Mucosa of stomach (tissue), 1 donor: ENCODE data around the gene RMDN2.
"Not testable (repeated sequence)": the region's sequence is repeated elsewhere in the genome, so short reads cannot be mapped to it uniquely, and the experiment has no call there.

ENCODE experiments used
- H3K27me3 ChIP-seq: one replicate; pipeline ENCODE4 v1.7.0; 2013; ENCODE audit warnings: mild to moderate bottlenecking, low read length; ENCODE audit not compliant: control insufficient read depth, insufficient read depth
- H3K36me3 ChIP-seq: one replicate; pipeline ENCODE4 v1.7.0; 2013; ENCODE audit warnings: low read length; ENCODE audit not compliant: control insufficient read depth, insufficient read depth
- H3K4me1 ChIP-seq: one replicate; pipeline ENCODE4 v1.7.0; 2013; ENCODE audit warnings: mild to moderate bottlenecking, low read length; ENCODE audit not compliant: control insufficient read depth, insufficient read depth
- H3K4me3 ChIP-seq: one replicate; pipeline ENCODE4 v1.7.0; 2013; ENCODE audit warnings: low read length
- H3K9ac ChIP-seq: one replicate; pipeline ENCODE4 v1.7.0; 2013; ENCODE audit warnings: mild to moderate bottlenecking, low read length, moderate library complexity
- H3K9me3 ChIP-seq: one replicate; pipeline ENCODE4 v1.7.0; 2013; ENCODE audit warnings: mild to moderate bottlenecking, low read length, moderate library complexity; ENCODE audit not compliant: control insufficient read depth
- donor health status: Pancreatic carcinoma.

The RMDN2 gene

DNA sequence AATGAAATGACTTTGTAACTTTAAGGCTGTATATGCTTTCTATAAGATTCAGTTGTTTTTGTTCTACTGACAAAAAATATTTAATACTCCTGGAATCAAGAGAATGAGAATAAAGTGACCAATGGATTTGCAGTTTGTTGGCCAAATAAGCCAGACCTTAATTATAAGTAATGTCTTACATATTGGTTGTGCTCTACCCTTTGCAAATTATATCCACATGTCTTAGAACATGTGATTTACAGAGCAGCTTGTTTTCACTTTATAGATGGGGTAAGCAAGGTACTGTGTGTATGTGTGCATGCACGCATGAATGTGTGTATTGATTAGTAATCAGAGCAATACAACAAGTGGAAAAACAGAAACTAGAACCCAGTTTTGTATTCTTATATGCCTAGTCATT lies 59.1 kb downstream of the RMDN2 start:
- Histone ChIP-seq H3K4me1 (peaks cover 4% of the 10 kb centered on the region), H3K36me3 (no peaks in the 10 kb centered on the region), H3K27me3 (no peaks in the 10 kb centered on the region), H3K9ac (no peak overlapping the region), H3K9me3 (no peaks in the 10 kb centered on the region), H3K4me3 (no peak overlapping the region)

DNA sequence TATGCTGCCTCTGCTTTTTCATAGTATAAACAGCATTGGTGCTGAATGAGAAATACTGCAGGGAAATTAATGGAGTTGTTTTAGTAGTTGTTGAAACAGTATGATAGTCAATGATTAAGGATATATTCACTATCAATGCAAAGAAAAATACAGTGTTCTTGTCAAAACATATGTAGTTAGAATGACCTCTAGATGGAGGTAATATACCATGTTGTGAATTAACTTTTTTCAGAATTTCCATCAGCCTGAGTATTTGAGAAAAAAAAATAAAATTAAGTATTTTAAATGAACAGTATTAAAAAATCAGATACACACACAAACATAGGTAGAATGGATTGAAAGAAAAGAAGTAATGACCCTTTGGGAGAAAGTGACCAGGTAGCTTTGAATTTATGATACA lies 59.5 kb downstream of the RMDN2 start:
- Histone ChIP-seq H3K36me3 (no peaks in the 10 kb centered on the region), H3K4me3 (no peak overlapping the region), H3K27me3 (no peaks in the 10 kb centered on the region), H3K4me1 (peaks cover 4% of the 10 kb centered on the region), H3K9ac (no peak overlapping the region), H3K9me3 (no peaks in the 10 kb centered on the region)

DNA sequence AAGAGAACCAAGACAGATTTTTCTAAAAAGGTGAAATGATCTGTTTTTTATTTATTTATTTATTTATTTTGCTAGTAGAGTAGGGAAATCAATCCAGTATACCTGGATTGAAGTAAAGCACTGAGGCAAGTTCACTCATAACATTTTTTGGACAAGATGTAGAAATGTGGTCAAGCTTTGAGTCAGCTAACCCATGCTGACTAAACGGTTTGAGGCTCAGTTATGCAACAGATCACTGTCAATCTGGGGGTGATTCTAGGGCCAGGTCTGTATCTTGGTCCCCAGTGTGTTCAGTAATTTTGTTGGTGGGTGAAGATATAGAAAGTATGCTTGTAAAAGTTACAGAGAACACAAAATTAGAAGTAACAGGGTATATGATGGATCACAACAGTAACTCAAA lies 60.2 kb downstream of the RMDN2 start:
- Histone ChIP-seq H3K9ac (no peak overlapping the region), H3K36me3 (no peaks in the 10 kb centered on the region), H3K4me3 (no peak overlapping the region), H3K9me3 (no peaks in the 10 kb centered on the region), H3K4me1 (peaks cover 4% of the 10 kb centered on the region), H3K27me3 (no peaks in the 10 kb centered on the region)

GRCh38 chr2:37987098-37987775 lies 62.1 kb downstream of the RMDN2 start:
- Histone ChIP-seq H3K4me3 (no peak overlapping the region), H3K4me1 (peaks cover 3% of the 10 kb centered on the region), H3K9me3 (no peaks in the 10 kb centered on the region), H3K9ac (no peak overlapping the region), H3K27me3 (no peaks in the 10 kb centered on the region), H3K36me3 (no peaks in the 10 kb centered on the region)

GRCh38 chr2:37992601-37993000 lies 67.5 kb downstream of the RMDN2 start:
- Histone ChIP-seq H3K4me3 (no peak overlapping the region), H3K36me3 (no peaks in the 10 kb centered on the region), H3K27me3 (no peaks in the 10 kb centered on the region), H3K4me1 (no peaks in the 10 kb centered on the region), H3K9me3 (no peaks in the 10 kb centered on the region), H3K9ac (no peak overlapping the region)

- no peaks in the 10 kb centered on the region for H3K27me3 ChIP-seq
- H3K9ac ChIP-seq, result no peak overlapping the region
- no peaks in the 10 kb centered on the region for H3K9me3 ChIP-seq
- H3K36me3 ChIP-seq, result no peaks in the 10 kb centered on the region
- no peak overlapping the region for H3K4me3 ChIP-seq
- H3K4me1 ChIP-seq, result peaks cover 4% of the 10 kb centered on the region
Observed at GRCh38 chr2:37993143-37993542, 68.1 kb downstream of the RMDN2 start.

DNA sequence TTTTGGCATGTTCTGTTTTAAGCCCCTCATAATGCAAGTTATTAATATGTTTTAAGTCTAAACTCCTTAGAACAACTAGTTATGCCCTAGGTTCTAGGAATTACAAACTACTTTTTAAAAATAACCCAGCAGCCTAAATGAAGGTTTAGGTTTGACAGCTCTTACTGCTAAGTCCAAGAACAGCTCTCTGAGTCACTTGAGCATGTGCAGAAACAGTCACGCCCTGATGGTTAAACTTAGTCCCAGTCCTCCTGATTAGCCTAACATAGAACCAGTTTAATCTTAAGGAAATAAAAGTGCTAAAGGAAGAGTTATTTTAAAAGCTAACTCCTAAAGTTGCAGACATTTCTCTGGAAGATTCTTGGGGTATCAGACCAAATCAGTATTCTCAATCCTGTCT lies 72.5 kb downstream of the RMDN2 start:
- Histone ChIP-seq H3K27me3 (no peaks in the 10 kb centered on the region), H3K9ac (no peak overlapping the region), H3K4me1 (peaks cover 5% of the 10 kb centered on the region), H3K9me3 (no peaks in the 10 kb centered on the region), H3K4me3 (no peak overlapping the region), H3K36me3 (no peaks in the 10 kb centered on the region)

- H3K9me3 ChIP-seq, result no peaks in the 10 kb centered on the region
Observed at GRCh38 chr2:38000485-38001222, 75.6 kb downstream of the RMDN2 start.

GRCh38 chr2:38010187-38010586 lies 85.1 kb downstream of the RMDN2 start:
- H3K27me3 ChIP-seq, H3K36me3 ChIP-seq, H3K9me3 ChIP-seq, H3K9ac ChIP-seq, H3K4me3 ChIP-seq, H3K4me1 ChIP-seq: not testable (repeated sequence)

More at GRCh38 chr2:38000485-38001222, 75.6 kb downstream of the RMDN2 start:
- Histone ChIP-seq H3K27me3 (no peaks in the 10 kb centered on the region), H3K4me1 (peaks cover 5% of the 10 kb centered on the region), H3K4me3 (no peak overlapping the region), H3K36me3 (no peaks in the 10 kb centered on the region), H3K9ac (no peak overlapping the region)

- H3K36me3 ChIP-seq, result no peaks in the 10 kb centered on the region
- H3K27me3 ChIP-seq, result no peaks in the 10 kb centered on the region
- no peak overlapping the region for H3K4me3 ChIP-seq
- H3K4me1 ChIP-seq, result no peaks in the 10 kb centered on the region
- H3K9me3 ChIP-seq, result no peaks in the 10 kb centered on the region
- no peak overlapping the region for H3K9ac ChIP-seq
Observed at GRCh38 chr2:38010995-38011394, 85.9 kb downstream of the RMDN2 start.

DNA sequence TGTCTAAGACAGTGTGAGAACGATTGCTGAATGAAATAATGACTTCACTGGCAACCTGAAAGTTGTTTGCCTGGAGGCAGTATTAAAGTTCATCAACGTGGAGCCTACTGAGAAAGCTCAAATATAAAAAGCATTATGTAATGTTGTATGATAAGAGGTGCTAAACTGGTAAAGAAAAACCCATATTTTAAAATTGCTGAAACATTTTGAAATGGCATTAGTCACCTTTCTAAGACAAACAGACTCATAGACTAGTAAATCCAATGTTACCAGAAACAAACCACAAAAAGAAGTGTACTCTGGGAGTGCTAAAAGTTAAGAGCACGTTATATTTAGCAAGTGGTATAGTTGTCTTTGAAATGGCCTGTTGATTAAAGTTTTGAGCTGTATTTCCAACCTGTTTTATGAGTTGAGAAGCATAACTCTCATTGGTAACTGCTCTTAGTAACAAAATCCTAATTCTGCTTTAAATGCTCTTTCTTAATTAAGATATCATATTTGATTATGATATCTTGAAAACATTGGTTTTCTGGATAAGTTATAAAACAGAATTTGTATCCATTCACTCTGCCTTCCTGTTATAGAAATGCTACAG lies 88.2 kb downstream of the RMDN2 start:
- H3K9me3 ChIP-seq, result no peaks in the 10 kb centered on the region
- no peak overlapping the region for H3K9ac ChIP-seq
- no peaks in the 10 kb centered on the region for H3K27me3 ChIP-seq
- no peaks in the 10 kb centered on the region for H3K36me3 ChIP-seq
- H3K4me3 ChIP-seq, result no peak overlapping the region
- H3K4me1 ChIP-seq, result no peaks in the 10 kb centered on the region

DNA sequence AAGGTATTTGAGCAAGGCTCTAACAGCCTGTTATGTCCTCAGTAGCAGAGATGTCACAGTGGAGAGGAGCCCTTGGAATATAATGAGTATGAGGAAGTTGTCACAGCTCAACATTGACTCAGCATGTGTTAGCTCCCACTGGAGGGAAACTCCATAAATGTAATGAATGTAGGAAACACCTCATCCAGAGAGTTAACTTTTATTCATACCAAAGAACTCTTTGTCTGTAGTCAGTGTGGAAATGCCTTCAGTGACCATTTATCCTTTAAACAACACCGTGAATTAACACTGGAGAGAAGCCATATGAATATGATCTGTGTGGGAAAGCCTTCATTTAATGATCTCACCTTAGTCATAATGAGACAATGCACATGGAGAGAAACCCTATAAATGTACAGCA lies 91.1 kb downstream of the RMDN2 start:
- H3K4me3 ChIP-seq, result no peak overlapping the region
- no peaks in the 10 kb centered on the region for H3K27me3 ChIP-seq
- no peak overlapping the region for H3K9ac ChIP-seq

More for the DNA sequence above, 91.1 kb downstream of the RMDN2 start:
- H3K36me3 ChIP-seq, result no peaks in the 10 kb centered on the region
- H3K9me3 ChIP-seq, result no peaks in the 10 kb centered on the region
- H3K4me1 ChIP-seq, result no peaks in the 10 kb centered on the region
